Measurements from ENCODE around the gene BEX4.
A peak's percentile ranks its signal among the peaks of the same experiment; 100 is the strongest.

BEX4 gene

DNA sequence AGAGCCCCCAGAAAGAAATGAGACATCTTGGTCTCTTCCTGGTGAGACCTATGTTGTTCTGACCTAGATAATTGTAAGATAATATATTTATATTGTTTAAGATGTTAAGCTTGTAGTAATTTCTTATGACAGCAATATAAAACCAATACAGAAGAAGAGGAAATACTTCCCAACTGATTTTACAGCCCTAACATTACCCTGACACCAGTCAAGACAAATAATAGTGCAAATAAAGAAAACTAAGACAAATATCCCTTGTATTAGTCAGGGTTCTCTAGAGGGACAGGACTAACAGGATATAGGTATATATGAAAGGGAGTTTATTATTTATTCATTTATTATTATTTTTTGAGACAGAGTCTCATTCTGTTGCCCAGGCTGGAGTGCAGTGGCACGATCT lies 21.4 kb downstream of the BEX4 start:
- DNase-seq (ENCODE audit: low read depth): no peak

DNA sequence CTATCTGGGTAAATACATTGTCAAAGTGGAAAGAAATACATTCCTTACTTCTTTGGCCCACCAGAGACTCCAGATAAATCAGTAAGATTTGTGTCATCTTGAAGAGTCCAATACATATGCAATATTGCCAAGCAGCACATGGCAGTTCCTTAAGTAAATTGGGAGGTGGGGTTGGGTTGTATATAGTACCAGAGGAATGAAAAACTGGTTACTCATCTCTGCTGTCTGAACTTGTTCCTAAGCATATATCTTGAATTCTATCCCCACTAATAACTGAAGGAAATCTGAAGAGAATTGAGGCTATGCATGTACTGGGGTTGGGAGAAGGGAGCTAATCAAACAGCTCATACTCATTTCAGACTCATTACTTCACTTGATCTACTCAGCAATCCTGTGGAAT lies 25.2 kb downstream of the BEX4 start:
- DNase-seq (ENCODE audit: low read depth): no peak

DNA sequence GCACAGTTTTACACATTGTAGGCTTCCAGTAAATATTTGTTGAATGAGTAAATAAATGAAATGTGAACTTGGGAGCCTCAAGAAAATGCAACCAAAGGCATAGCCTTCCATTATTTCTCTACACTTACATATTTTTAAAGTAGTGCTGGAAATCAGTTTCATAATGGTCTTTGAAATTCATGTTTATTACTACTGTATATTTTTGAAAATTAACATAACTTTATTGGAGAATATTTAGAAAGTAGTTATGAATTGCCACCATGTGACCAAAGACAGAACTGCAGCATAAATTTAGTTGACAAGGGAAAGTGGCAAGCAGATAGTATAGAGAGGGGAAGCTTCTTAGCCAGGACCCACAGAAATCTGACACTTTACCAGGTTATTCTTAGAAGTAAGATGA lies 33.6 kb downstream of the BEX4 start:
- DNase-seq (ENCODE audit: low read depth): no peak

DNA sequence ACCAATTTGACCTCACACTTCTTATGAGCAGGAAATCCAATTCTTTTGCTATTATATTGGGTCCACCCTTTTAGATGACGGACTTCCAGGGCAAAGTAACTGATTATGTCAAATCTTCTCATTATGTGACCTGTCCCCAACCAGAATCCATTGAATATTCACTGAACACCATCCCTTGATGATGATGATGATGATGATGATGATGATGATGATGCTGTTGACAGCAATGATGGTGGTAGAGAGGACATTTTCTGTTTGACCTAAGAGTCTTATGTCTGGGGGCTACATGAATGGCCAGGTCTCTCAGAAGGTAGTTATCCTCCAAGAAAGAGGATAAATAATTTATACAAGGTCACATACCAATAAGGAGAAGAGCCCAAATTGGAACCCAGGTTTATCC lies 34.9 kb downstream of the BEX4 start:
- DNase-seq (ENCODE audit: low read depth): no peak

DNA sequence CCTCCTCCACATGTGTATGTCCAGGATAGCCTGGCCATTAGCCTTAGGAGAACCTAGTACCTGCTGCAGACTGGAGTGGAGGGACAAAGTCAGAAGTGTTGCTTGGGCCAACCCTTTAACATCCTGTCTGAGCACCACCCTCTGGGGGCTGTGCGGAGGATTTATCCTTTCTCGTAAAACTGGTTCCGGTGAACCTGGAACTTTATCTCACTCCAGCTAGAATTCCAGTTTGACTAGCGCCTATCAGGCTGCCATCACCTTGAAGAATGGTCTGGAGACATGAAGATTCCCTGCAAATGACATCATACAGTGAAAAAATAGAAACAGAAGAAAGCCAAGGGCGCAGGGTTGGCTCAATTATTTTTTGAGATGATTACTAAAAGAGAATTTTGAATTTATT lies 36.1 kb downstream of the BEX4 start:
- DNase-seq (ENCODE audit: low read depth): no peak

DNA sequence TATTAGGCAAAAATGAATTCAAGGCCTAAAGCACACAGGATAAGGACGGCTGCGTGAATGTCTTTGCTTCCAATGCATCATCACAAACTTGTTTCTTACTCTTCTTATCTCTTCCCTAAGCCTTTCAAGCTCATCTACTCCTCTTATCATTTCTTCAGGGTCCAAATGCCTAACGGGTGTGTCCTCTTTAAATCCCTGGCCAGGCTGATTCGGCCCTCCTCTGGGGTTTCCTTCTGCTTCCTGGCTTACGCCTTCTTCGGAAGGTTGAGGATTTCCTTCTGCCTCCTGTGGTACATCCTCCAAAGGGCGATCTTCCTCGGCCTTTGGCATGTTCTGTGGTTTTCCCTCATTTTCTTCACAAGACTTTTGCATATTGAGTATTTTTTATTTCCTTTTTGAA lies 38.7 kb downstream of the BEX4 start:
- DNase-seq (ENCODE audit: low read depth): no peak

DNA sequence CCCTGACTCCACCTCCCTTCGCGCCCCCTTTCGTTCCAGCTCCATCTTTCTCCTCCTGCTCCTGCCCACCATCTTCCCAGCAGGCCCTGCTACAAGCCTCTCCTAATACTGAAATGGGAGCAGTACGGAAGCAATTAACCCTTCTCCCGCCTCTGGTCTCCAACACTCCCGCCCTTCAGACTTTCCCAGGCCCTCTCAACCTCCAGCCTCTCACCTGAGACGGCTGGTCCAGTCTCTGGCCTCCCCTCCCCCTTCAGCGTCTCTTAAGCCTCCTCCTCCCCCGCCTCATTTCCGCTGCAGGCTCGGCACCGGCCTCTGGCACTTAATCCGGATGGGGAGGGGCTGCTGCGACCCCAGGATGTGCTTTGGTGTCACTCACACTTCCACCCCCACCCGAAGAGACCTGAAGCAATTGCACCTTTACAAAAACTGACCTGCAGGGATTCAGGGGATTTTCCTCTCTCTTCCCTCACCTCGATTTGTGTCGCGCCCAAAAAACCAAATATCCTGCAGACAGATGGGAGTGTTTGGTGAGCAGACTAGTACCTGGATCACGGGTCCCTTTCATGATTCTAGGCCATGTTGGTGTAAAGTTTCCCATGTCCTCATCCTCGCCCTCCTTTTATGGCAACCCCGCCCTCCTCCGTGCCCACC lies 39.4 kb downstream of the BEX4 start:
- DNase-seq (ENCODE audit: low read depth): peak; percentile 5

DNA sequence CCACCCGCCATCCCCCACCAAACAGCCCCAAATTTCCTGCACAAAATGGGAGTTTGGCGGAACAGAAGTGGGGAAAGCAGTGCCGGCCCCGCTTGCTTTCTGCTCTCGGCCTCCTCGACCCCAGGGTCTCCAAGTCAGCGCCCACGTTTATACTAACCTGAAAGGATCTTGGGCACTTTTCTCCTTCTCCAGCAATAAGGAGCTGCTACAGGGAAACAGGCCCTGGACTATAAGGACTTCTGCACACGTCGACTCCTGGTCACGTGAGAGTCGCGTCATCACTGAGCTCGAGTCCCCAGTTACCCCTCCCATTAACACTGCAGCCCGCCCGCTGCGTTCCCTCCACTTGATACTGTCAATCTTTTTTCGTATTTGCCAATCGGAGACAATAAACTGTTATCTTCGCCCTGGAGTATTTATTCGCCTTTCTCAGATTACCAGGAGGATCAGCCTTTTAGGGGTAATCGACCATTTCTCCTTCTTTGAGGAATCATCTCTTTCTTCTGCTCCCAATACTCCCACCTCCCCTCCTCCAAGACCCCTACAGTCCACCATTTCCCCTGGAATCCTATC lies 40.1 kb downstream of the BEX4 start, which contains the start of gene TCEAL8:
Gene TCEAL8, minus strand, starts transcription at position 235 of the 573 bp plus-strand sequence. CDS start 1,176 bp downstream, outside the sequence.
- peak; percentile 35 for DNase-seq (ENCODE audit: low read depth)

DNA sequence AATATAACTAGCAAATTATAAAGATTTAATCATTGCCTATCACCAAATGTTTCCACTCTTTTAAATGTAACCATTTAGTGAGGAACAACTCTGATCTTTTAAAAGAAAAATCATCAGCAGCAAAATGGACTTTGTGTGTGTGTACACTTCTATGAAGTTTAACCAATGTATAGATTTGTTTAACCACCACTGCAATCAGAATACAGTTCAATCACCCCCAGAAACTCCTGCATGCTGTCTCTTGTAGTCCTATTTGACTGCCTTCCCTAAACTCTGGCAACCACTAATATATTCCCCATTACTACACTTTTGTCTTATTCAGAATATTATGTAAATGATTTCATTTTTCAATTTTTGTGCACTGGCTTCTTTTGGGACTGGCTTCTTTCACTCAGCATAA lies 41.7 kb downstream of the BEX4 start:
- DNase-seq (ENCODE audit: low read depth): no peak

DNA sequence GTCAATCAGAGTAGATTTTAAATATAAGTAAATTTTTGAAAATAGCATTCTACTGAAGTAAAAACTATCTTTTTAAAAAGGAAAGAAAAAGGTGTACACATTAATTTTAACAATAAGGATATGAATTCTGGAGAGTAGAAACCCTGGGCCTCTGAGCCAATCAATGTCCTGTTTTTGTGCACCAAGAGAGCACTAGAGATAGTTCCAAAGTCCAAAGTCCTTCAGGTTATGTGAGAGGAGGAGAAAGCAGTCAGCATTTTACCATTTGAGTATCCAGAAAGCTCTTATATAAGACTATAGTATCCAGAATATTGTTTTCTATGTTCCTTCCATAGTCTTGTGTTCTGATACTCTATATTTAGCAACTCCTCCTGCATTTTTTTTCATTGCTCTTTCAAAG lies 43.4 kb downstream of the BEX4 start:
- no peak for DNase-seq (ENCODE audit: low read depth)
